IPS DF 4.7 (cell line): ENCODE results near the gene TMEM43.
"Not testable (repeated sequence)": the region's sequence is repeated elsewhere in the genome, so short reads cannot be mapped to it uniquely, and the experiment has no call there.

Source experiments
- DNase-seq: peaks from one replicate; pipeline ENCODE4 v3.0.0-alpha.2; 2013; ENCODE audit warnings: low spot score; ENCODE audit errors: extremely low read depth

The TMEM43 gene

GRCh38 chr3:14124615-14125192 lies at the start of gene TMEM43, which contains the start of gene CHCHD4:
TSS of gene TMEM43 (plus strand) at chr3:14125052. CDS start at chr3:14125194, 142 bp downstream.
TSS of gene CHCHD4 (minus strand) at chr3:14124870. CDS start at chr3:14124676, 194 bp downstream.
- peak; percentile 95 for DNase-seq

DNA sequence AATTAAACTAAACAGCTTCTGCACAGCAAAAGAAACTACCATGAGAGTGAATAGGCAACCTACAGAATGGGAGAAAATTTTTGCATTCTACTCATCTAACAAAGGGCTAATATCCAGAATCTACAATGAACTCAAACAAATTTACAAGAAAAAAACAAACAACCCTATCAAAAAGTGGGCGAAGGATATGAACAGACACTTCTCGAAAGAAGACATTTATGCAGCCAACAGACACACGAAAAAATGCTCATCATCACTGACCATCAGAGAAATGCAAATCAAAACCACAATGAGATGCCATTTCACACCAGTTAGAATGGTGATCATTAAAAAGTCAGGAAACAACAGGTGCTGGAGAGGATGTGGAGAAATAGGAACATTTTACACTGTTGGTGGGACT lies 49.6 kb upstream of the TMEM43 start:
- not testable (repeated sequence) for DNase-seq

- DNase-seq: no peak
These were observed 47.5 kb upstream of the TMEM43 start for GRCh38 chr3:14077310-14077709.

- no peak for DNase-seq
These were observed 42.7 kb upstream of the TMEM43 start for GRCh38 chr3:14082108-14082657.

DNA sequence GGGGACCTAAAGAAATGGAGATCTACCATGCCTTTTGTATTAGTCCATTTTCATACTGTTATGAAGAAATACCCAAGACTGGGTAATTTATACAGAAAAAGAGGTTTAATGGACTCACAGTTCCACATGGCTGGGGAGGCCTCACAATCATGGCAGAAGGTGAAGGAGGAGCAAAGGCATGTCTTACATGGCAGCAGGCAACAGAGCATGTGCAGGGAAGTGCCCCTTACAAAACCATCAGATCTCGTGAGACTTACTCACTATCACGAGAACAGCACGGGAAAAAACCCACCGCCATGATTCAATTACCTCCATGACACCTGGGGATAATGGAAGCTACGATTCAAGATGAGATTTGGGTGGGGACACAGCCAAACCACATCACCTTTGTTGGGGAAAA lies 37.4 kb upstream of the TMEM43 start:
- DNase-seq: not testable (repeated sequence)

- DNase-seq: not testable (repeated sequence)
These were observed 32.9 kb upstream of the TMEM43 start for GRCh38 chr3:14091959-14092358.

DNA sequence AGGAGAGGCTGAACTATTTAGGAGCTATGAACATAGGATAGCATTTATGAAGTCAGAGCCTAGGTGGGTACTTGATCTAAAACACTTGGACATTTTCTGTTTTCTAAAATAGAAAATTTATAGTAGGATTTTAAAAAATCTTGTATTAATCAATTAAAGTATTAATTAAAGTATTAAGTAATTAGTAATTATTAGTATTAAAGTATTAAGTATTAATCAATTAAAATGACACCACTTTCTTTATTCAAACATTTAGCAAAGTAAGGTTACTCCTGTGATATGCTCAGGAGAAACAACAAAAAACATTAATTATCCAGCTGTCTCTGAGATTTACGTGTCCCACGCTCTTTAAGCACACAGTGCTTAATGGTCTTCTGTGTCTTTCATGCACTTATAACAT lies 32.4 kb upstream of the TMEM43 start:
- no peak for DNase-seq

DNA sequence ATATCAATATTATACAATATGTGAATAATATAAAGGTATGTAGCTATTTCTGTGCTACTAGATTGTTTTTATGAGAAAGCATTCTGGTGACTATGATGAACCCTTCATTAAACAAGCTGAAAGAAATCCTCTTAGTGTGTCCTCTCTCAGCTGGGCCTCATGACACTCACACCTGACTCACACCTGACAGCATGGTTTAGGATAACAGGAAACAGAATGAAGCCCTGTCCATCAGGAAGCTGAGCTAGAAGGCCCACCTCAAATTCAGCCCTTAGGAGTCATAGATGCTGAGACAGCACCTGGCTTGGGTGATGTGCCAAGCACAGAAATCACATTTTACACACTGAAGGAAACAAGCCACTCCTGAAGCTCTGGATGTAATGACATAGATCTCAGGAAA lies 31.0 kb upstream of the TMEM43 start:
- no peak for DNase-seq

- DNase-seq: no peak
These were observed 28.1 kb upstream of the TMEM43 start for GRCh38 chr3:14096742-14097141.

DNA sequence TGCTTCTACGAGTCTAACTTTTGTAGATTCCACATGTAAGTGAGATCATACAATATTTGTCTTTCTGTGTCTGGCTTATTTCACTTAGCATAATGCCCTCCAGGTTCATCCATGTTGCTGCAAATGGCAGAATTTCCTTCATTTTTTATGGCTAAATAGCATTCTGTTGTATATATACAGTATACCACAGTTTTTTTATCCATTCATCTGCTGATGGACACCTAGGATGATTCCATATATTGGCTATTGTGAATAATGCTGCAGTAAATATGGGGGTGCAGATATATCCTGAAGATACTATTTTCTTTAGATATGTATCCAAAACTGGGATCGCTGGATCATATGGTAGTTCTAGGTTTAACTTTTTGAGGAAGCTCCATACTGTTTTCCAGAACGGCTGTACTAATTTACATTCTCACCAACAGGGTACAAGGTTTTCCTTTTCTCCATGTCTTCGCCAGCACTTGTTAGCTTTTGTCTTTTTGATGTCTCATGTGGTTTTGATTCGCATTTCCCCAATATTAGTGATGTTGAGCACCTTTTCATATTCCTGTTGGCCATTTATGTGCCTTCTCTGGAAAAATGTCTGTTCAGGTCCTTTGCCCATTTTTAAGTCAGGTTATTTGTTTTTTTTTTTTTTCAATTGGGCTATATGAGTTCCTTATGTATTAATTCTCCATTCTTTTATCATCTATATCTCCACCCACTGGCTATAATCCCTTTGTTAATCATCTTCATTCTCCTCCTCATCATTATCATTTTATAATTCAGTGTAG lies 27.0 kb upstream of the TMEM43 start:
- no peak for DNase-seq

GRCh38 chr3:14109821-14110220 lies 15.0 kb upstream of the TMEM43 start:
- DNase-seq: not testable (repeated sequence)

- no peak for DNase-seq
These were observed 14.2 kb upstream of the TMEM43 start for GRCh38 chr3:14110699-14111098.

GRCh38 chr3:14113965-14114635 lies 10.8 kb upstream of the TMEM43 start:
- DNase-seq: no peak

- no peak for DNase-seq
These were observed 7.1 kb upstream of the TMEM43 start for GRCh38 chr3:14117468-14118399.

- DNase-seq: no peak
These were observed 6.2 kb upstream of the TMEM43 start for GRCh38 chr3:14118400-14119381.

- DNase-seq: no peak
These were observed 5.2 kb upstream of the TMEM43 start for GRCh38 chr3:14119651-14120050.

DNA sequence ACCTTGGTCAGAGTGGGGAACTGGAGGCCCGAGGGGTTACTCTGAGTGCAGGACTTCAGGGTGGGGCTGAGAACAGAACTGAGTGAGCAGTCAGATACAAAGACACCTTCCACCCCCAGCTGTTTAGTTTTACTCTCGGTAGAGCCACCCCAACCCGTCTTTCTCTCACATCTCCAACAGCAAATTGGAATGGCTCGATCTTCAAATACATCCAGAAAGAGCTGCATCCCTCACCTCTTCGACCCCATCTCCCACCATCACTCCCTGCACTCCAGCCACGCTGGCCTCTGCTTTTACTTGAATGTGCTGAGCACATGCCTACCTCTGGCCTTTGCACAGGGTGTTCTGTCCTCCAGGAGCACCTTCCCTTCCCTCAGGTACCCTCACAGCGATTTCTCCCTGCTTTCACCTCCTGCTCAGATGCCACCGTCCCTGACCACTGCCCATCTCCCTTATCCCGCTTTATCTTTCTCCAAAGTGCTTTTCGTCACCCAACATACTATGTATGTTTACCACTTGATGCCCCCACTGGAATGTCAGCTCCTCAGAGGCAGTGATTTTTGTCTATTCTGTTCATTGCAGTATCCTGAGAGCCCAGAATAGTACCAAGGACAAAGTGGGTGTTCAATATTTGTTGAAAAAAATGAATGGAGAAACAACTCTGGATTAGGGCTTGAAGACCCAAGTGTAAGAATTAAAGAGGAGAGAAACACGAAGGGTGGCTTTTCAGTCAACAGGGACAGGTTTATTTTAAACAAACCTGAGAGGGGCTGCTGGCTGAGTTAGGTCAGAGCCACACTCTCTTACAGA lies 4.5 kb upstream of the TMEM43 start:
- DNase-seq: no peak

GRCh38 chr3:14120921-14121448 lies 3.9 kb upstream of the TMEM43 start:
- not testable (repeated sequence) for DNase-seq

GRCh38 chr3:14121859-14122258 lies 3.0 kb upstream of the TMEM43 start:
- DNase-seq: no peak
